ENCODE measurements around the gene SPAG6.
"Not testable (repeated sequence)": the region's sequence is repeated elsewhere in the genome, so short reads cannot be mapped to it uniquely, and the experiment has no call there.

Gene SPAG6

DNA sequence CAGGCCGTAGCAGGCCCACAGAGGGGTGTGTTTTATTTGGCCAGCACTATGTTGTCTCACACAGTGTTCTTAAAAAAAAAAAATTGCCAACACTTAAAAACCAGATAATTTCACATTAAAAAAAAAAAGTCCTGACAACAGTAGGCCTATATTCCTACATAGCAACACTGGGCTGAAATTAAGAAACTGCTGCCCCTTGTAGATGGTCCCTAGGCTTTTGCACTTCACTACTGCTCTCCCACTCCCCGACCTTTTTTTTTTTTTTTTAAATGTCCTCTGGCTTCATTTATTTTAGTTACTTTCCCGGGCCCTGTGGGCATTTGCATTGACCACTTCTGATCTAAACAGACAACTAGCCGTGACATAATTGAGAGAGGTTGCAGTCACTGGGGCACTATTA, 36.0 kb downstream of the SPAG6 start:
- no peak overlapping the region for H3K27ac ChIP-seq
- TF ChIP-seq ZFX (IDR thresholded peaks at IDR 0.05) (no peak), CTCF (conservative IDR thresholded peaks at IDR 0.05) (no peak)

GRCh38 chr10:22386503-22386902, 41.2 kb downstream of the SPAG6 start:
- TF ChIP-seq CTCF (conservative IDR thresholded peaks at IDR 0.05) (no peak), ZFX (IDR thresholded peaks at IDR 0.05) (no peak)
- H3K27ac ChIP-seq, result no peak overlapping the region

DNA sequence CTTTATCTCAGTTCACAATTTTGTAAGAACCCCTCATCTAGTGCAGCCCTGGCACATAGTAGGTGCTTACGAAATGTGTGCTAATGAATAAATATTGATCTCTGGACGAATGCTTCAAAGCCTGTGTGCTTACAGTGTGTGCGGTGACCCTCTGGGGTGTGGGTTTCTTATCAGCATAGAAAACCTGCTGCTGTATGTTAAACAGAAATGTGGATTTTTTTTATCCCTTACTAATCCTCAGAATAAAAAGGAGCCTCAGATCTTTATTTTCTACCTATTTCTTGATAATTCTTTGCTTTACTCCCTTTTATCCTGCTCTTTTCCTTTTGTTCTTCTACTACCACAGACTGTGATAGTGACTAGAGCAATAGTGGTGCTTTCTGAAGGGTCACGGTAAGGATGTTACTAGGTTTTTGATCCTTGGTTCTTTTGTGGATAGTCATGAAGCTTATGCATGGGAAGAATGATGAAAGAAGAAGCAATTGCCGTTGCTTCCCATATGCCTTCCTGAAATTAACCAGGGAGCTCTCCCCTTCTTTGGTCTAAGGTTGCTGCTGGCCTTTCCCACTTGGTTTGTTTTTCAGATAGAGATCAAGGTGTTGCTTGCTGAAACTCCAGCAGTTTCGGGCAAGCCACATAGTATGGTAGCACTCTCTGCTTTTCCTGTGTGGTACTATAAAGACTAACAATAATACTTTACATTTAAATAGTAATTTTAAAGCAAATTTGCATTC, 44.7 kb downstream of the SPAG6 start:
- TF ChIP-seq CTCF (conservative IDR thresholded peaks at IDR 0.05) (no peak), ZFX (IDR thresholded peaks at IDR 0.05) (no peak)
- no peak overlapping the region for H3K27ac ChIP-seq

- no peak for TF ChIP-seq ZFX (IDR thresholded peaks at IDR 0.05)
- TF ChIP-seq CTCF (conservative IDR thresholded peaks at IDR 0.05), result no peak
- no peak overlapping the region for H3K27ac ChIP-seq
These were observed 46.3 kb downstream of the SPAG6 start for GRCh38 chr10:22391600-22391999.

- not testable (repeated sequence) for H3K27ac ChIP-seq
These were observed 50.9 kb downstream of the SPAG6 start for GRCh38 chr10:22396195-22396594.

GRCh38 chr10:22406916-22407315, 61.6 kb downstream of the SPAG6 start:
- not testable (repeated sequence) for H3K27ac ChIP-seq

- TF ChIP-seq ZFX (IDR thresholded peaks at IDR 0.05), result no peak
- no peak for TF ChIP-seq CTCF (conservative IDR thresholded peaks at IDR 0.05)
- H3K27ac ChIP-seq, result no peak overlapping the region
These were observed 65.1 kb downstream of the SPAG6 start for GRCh38 chr10:22410394-22410793.

DNA sequence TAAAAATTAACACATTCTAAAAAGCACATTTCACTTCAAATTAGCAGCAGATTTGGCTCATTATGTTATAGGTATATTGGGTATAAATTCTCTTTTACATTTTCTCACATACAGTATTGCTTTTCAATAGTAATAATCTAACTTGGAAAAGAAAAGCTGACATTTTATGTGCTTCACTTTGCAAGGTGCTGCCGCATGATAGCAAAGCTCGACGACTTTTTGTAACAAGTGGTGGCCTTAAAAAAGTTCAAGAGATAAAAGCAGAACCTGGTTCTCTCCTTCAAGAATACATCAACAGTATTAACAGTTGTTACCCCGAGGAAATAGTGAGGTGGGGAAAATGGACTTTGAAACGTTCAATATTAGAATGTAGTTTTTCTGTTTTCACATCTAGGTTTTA, 65.5 kb downstream of the SPAG6 start:
- no peak for TF ChIP-seq CTCF (conservative IDR thresholded peaks at IDR 0.05)
- no peak for TF ChIP-seq ZFX (IDR thresholded peaks at IDR 0.05)

More for the DNA sequence above, 65.5 kb downstream of the SPAG6 start:
- H3K27ac ChIP-seq, result no peak overlapping the region
